Fibroblast of skin of right biceps (primary cell): Measurements from ENCODE around the gene PSD2.

Experiments used
- DNase-seq: peaks from one replicate; pipeline ENCODE4 v3.0.0-alpha.2; 2013

The PSD2 gene

DNA sequence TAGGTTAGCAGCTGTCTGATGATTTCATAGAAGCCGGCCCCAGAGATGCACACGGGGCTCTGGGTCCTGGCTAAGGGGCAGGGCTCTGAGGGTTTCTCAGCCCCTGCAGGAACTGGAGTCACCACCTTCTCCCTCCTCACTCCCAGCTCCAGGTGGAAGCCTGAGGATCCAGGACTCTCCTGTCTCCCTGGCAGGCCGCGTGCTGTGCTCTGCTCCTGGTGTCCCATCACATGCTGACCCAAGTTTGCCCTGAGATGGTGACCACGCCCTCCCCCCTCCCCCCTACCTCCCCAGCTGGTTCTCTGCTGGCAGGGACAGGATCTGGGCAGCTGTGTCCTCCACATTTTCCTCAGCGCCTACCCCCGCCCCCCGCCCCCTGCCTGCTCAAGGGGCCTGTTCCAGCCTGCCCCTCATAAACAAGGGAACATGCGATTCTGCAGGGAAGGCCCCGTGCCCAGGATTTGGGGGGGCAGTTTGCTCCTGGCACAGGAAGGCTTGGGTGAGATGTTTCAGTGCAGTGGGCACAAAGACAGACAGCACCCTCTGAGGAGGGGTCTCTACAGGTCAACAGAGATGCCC lies 87.4 kb downstream of the PSD2 start:
- no peak for DNase-seq

GRCh38 chr5:139884144-139884543 lies 88.5 kb downstream of the PSD2 start:
- no peak for DNase-seq

- DNase-seq: no peak
These were observed 89.1 kb downstream of the PSD2 start for GRCh38 chr5:139884734-139885133.

- no peak for DNase-seq
These were observed 89.7 kb downstream of the PSD2 start for GRCh38 chr5:139885172-139885856.

DNA sequence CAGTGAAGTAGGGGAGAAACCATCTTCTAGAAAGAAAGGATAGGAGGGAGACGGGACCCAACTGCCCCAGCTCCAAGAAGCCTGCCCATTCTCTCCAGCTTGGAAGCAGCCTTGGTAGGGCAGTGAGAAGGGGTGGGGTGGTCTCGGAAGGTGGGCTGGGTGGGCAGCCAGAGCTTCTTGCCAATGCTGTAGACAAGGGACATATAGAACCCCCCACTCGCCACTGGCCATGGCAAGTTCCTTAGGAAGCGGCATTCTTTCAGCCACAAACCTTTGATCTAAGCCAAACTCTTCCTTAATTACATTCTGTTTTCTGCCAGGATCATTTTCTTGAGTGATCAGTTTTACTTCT lies 90.2 kb downstream of the PSD2 start:
- no peak for DNase-seq

DNA sequence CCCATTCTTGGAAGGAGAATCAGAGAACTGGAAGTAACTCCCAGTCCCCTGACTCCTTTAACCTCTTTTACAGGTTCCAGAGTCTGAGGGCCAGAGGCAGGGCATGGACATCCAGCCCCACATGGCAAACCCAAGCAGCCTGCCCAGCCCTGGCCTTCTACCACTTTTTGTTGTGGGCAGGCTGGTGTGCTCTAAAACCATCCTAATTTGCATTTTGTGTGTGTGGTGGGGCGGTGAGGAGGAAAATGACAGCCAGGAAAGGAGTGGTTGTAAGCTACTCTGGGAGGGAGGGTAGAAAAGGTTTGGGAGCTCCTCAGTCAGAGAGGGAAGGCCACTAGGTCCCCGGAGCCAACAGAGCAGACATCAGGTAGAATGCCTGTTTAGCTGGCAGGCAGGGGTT lies 90.6 kb downstream of the PSD2 start:
- DNase-seq: no peak

- DNase-seq: no peak
These were observed 92.8 kb downstream of the PSD2 start for GRCh38 chr5:139888370-139888769.

DNA sequence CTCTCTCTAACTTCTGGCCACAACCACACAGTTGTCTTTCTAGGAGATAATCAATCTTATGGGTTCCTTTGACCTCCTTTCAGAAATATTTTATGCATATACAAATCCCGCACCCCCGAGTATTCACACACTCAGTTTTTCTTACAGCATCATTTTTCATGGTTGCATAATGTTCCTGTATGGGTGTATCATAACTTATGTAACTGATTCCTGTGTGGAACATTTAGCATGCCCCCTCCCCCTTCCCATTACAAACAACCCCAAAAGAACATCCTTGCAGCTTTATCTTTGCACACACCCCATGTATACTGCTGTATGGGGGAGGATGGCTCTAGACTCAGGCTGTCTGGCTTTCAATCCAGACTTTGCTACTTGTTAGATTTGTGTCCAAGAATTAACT lies 93.8 kb downstream of the PSD2 start:
- no peak for DNase-seq

DNA sequence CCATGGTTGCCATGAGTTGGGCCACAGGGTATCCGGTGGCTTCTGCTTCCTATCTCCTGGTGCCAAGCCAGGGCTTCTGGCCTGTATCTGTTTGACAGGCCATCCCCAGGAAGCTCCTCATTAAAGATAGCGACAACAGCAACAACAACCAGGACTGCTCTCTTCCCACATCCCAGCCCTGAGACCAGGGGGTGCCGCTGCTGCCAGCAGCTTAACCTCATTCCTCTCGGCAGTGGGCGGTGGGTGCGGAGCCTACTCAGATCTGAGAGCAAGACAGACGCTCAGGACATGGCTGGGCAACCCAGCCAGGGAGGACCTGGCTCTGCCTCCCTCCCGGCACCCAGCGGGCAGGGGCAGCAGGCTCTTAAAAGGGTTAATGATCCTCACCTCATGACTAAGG lies 98.3 kb downstream of the PSD2 start:
- DNase-seq: no peak
